NCI-H1092 treated with DMSO at 0.1 percent for 48 hours (cell line): Measurements from ENCODE around the gene PRKG1.

Experiments
- DNase-seq: peaks from one replicate; lab custom pipeline; 2025; lab: John Stamatoyannopoulos, UW

The PRKG1 gene

GRCh38 chr10:52059089-52059488 lies 984.8 kb downstream of the PRKG1 start:
- no peak for DNase-seq

GRCh38 chr10:52063159-52063558 lies 988.9 kb downstream of the PRKG1 start:
- no peak for DNase-seq

- no peak for DNase-seq
These were observed 990.0 kb downstream of the PRKG1 start for GRCh38 chr10:52064084-52064845.

DNA sequence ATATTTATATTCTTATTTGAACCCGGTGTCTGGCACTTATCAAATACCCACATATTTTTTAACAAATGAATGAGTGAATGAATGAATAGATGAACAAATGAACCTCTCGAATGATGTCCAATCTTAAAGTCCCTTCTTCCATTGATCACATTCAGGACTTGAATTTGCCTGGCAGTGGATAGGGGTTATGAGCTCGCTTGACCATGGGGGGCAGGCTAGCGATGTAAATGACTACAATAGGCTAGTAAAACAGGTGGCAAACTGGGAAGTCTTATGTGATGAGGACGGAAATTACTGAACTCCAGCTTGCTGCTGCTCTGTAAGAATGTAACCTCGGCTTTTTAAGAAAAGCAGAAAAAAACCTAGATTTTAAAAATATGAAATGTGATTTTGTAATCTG lies 992.1 kb downstream of the PRKG1 start:
- no peak for DNase-seq

GRCh38 chr10:52068485-52068884 lies 994.2 kb downstream of the PRKG1 start:
- DNase-seq: no peak

DNA sequence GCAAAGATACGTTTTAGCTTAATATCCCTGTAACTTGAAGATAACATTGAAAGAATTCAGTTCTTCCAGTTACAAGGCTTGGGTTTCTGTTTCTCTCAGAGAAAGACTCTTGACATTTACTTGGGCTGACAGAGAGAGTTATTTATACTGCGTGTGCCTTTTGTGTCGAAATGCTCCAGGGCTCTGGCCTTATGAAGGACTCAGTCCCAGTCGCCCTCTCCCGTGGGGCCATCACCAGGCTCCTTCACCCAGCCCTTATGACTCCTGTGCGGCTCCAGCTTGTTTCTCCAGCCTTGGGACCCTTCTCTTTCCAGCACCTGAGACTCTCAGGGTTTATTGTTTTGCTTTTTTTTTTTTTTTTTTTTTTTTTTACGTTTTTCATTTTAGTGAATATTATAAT lies 997.5 kb downstream of the PRKG1 start:
- DNase-seq: no peak

- DNase-seq: no peak
These were observed 1000.3 kb downstream of the PRKG1 start for GRCh38 chr10:52074505-52075026.

DNA sequence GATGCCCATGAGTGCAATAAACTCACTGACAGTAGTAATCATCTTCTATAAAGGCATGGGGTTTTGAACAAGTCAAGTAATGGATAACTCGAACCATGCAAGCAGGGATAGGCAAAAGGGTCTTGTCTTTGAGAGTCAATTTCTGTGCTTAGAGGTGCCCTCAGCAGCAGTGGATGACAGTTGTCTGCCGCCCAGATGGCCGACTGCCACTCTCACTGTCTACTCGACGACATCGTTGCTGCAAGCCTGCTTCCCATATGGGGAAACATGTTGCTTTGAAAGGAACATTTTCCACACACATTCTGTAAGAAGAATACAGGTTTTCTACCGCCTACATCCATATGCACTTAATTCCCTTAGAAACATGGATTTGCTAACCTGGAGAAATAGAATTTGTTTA lies 1003.5 kb downstream of the PRKG1 start:
- DNase-seq: no peak

GRCh38 chr10:52078397-52078937 lies 1004.2 kb downstream of the PRKG1 start:
- DNase-seq: no peak

GRCh38 chr10:52082307-52082706 lies 1008.0 kb downstream of the PRKG1 start:
- no peak for DNase-seq

DNA sequence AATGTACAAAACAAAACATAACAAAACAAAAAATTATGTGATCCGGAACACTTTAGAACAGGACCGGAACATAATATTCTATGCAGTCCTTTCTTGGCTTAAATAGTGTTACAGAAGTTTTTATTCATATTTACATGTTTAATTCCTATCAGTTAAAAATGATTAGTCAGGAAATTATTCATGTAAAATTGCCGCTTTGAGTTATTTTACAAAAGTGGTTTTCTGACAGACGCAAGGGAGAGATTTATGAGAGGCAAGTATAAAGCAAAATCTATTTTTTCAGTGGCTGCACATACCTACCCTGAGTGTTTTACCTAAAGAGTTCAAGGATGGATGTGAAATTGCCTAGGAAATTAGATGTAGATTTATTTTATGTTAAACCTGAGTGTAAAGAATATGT lies 1009.1 kb downstream of the PRKG1 start:
- DNase-seq: no peak

DNA sequence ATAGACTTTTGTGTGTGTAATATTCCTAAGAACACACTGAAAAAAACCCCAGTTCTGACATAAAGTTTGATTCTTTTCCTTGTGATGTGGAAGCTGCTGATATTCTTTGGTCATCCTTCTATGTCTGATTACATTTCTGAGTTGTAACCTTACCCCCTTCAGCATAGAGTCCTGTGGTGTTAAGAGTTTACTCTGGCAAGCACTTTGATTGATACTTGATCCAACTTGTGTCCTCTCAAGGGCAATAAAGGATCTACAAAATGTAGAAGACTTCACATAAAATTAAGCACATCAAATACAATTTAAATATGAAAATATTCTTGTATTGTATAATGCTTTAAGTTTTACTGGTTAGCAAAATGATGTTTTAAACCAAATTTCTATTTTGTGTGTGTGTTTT lies 1018.1 kb downstream of the PRKG1 start:
- DNase-seq: no peak

DNA sequence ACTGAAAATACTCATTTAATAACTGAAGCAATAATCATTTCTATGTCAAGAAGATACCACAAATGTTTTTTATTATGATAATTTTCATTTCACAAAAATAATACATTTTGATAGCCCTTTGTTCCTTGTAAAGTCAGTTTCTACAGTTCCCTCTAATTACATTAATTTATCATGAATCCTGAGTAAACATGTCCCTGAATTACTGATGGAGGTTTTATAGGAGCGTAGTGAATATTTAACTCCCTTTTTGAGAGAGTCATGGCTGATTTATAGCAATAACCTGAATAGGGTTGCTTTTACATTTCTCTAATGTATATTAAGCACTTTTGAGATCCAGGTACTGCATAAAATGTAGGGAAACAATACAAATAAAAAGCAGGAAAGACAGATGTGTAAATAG lies 1023.8 kb downstream of the PRKG1 start:
- no peak for DNase-seq

- no peak for DNase-seq
These were observed 1024.8 kb downstream of the PRKG1 start for GRCh38 chr10:52099026-52099600.

GRCh38 chr10:52100011-52100547 lies 1025.8 kb downstream of the PRKG1 start:
- DNase-seq: no peak

- DNase-seq: no peak
These were observed 1031.0 kb downstream of the PRKG1 start for GRCh38 chr10:52105301-52105700.

- DNase-seq: no peak
These were observed 1031.7 kb downstream of the PRKG1 start for GRCh38 chr10:52106011-52106410.

- DNase-seq: no peak
These were observed 1032.6 kb downstream of the PRKG1 start for GRCh38 chr10:52106899-52107298.

- no peak for DNase-seq
These were observed 1033.9 kb downstream of the PRKG1 start for GRCh38 chr10:52108236-52108635.

GRCh38 chr10:52110576-52110975 lies 1036.3 kb downstream of the PRKG1 start:
- DNase-seq: no peak

GRCh38 chr10:52111101-52111891 lies 1037.0 kb downstream of the PRKG1 start:
- DNase-seq: no peak

- no peak for DNase-seq
These were observed 1041.5 kb downstream of the PRKG1 start for GRCh38 chr10:52115823-52116222.
